ACC112 (cell line): Measurements from ENCODE around the gene CASQ1.

Experiments used
- H2AFZ ChIP-seq: fragments of 200-600 bp; sonication (generic); one replicate; pipeline ENCODE4 v1.6.0; 2017; ENCODE audit warnings: antibody characterized with exemption, low read length; ENCODE audit not compliant: unreplicated experiment
- H3K27ac ChIP-seq: fragments of 200-600 bp; sonication (generic); 2 replicates; pipeline ENCODE4 v1.5.1; 2014; ENCODE audit warnings: low read depth, mild to moderate bottlenecking, antibody characterized with exemption, low read length, moderate library complexity
- H3K27me3 ChIP-seq: fragments of 200-600 bp; sonication (generic); 2 replicates; pipeline ENCODE4 v1.6.1; 2014; ENCODE audit warnings: mild to moderate bottlenecking, antibody characterized with exemption, low read length, moderate library complexity, mixed read lengths; ENCODE audit not compliant: insufficient read depth
- H3K36me3 ChIP-seq: fragments of 200-600 bp; sonication (generic); 2 replicates; pipeline ENCODE4 v1.6.1; 2016; ENCODE audit warnings: mild to moderate bottlenecking, antibody characterized with exemption, low read length, moderate library complexity, mixed read lengths; ENCODE audit not compliant: insufficient read depth
- H3K4me1 ChIP-seq: fragments of 200-600 bp; sonication (generic); one replicate; pipeline ENCODE4 v1.6.1; 2016; ENCODE audit warnings: low read length, mixed read lengths; ENCODE audit not compliant: insufficient read depth, unreplicated experiment, control insufficient read depth
- H3K4me3 ChIP-seq: fragments of 200-600 bp; sonication (generic); 2 replicates; pipeline ENCODE4 v1.5.1; 2014; ENCODE audit warnings: mild to moderate bottlenecking, low read depth, low read length
- H3K79me2 ChIP-seq: fragments of 200-600 bp; sonication (generic); one replicate; pipeline ENCODE4 v1.6.0; 2016; ENCODE audit warnings: low read length; ENCODE audit not compliant: control insufficient read depth, unreplicated experiment, insufficient read depth

CASQ1 gene

DNA sequence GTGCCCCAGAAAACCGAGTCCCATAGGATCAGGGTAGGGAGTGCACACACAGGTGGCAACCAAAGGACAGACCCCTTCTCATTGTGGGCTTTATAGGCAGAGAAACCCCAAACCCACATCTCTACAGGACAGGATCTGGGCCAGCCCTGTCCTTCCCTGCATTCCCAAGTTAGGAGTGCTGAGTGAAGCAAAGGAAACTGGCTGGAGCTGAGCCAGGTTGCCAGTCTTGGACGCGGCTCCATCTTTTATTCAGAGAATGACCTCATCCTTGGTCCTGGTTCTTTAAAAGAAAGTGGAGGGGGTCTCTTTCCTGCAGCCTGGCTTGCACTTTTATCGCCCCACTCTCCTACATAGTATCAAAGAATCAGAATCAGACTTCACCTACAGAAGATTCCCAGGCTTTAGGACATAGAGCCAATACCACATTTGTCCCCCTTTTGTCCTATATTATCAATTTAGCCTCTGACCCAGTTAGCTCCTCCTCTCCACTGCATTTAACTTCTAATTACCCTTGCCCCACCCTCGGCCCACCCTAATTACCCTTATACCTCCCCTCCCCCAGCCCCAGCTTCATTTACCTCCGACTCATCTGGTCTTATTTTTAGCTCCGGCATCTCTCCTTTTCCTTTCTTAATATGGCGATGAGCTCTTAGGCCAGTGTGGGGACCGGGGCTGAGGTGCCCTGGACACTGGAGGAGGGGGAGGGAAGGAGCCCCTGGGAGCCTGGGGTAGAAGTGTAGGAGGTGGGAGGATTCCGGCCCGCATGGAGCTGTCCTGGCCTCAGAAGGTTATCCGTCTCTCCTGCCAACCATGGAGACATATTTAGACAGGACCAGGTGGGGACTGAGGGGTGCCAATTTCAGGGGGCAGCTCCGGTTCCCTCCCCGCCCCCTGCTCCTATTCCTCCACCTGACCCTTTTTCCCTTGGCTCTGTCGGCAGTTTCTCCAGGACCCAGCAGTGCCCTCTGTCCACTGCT lies at the start of gene CASQ1:
CASQ1 (plus strand) TSS at position 927 of the 977 bp plus-strand sequence. CDS start 177 bp downstream, outside the sequence.
- no peak within 1 kb of the TSS for H3K27ac ChIP-seq
- no peaks in the 10 kb centered on the region for H3K79me2 ChIP-seq
- no peak within 1 kb of the TSS for H3K4me3 ChIP-seq
- no peaks in the 10 kb centered on the region for H3K36me3 ChIP-seq
- no peak within 1 kb of the TSS for H2AFZ ChIP-seq
- no peaks in the 10 kb centered on the region for H3K4me1 ChIP-seq
- H3K27me3 ChIP-seq: peaks cover 7% of the 10 kb centered on the region; the same call in 1 of the 2 replicates

DNA sequence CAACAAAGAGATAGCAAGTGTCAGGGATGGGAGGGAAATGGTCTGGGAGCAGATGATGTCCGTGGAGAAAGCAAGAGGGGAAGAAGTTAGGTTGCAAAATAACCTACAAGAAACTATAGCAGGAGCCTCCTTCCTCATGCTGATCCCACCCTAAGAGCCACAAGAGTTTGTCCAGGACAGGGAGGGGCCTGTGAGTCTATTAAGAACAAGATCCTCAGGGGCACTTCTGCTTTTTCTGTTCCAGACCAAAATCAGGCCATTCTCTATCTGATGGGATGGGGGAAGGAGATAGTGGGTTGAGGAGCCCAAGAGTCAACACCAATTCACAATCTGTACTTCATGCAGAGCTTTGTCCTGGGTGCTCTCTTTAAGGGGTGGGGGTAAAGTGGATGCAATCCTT lies 46.7 kb upstream of the CASQ1 start:
- Histone ChIP-seq H3K36me3 (no peaks in the 10 kb centered on the region), H3K4me1 (no peaks in the 10 kb centered on the region), H3K79me2 (no peaks in the 10 kb centered on the region), H3K27me3 (peaks cover 25% of the 10 kb centered on the region), H3K4me3 (no peak overlapping the region), H3K27ac (no peak overlapping the region), H2AFZ (no peak overlapping the region)

DNA sequence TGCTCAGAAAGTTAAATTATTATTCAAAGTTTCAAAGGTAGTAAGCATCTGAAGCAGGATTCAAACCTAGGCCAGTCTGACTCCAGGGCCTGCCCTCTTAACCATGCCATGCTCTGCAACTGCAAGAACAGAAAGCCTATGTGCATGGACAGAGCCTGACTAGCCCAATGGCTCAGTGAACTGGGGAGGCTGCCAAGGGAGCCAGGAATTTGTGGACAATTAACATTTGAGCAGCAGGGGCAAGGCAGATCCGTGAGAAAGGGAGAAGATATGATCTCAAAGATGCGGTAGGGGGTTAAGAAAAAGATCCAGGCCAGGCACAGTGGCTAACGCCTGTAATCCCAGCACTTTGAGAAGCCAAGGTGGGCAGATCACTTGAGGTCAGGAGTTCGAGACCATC lies 45.5 kb upstream of the CASQ1 start:
- no peak overlapping the region for H2AFZ ChIP-seq
- H3K36me3 ChIP-seq: no peaks in the 10 kb centered on the region
- H3K79me2 ChIP-seq: no peaks in the 10 kb centered on the region
- no peak overlapping the region for H3K27ac ChIP-seq
- peaks cover 15% of the 10 kb centered on the region for H3K27me3 ChIP-seq
- H3K4me1 ChIP-seq: peaks cover 7% of the 10 kb centered on the region
- H3K4me3 ChIP-seq: no peak overlapping the region

DNA sequence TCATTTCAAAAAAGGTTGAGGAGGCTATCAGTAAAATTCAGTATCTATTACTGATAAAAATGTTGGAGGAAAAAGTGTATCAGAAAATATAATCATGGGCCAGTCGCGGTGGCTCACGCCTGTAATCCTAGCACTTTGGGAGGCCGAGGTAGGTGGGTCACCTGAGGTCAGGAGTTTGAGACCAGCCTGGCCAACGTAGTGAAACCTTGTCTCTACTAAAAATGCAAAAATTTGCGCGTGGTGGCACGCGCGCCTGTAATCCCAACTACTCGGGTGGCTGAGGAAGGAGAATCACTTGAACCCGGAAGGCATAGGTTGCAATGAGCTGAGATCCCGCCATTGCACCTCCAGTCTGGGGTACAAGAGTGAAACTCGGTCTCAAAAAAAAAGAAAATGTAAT lies 44.3 kb upstream of the CASQ1 start:
- Histone ChIP-seq H3K4me1 (peaks cover 7% of the 10 kb centered on the region), H3K27me3 (peaks cover 11% of the 10 kb centered on the region), H2AFZ (no peak overlapping the region), H3K79me2 (no peaks in the 10 kb centered on the region), H3K27ac (no peak overlapping the region), H3K4me3 (no peak overlapping the region), H3K36me3 (no peaks in the 10 kb centered on the region)

DNA sequence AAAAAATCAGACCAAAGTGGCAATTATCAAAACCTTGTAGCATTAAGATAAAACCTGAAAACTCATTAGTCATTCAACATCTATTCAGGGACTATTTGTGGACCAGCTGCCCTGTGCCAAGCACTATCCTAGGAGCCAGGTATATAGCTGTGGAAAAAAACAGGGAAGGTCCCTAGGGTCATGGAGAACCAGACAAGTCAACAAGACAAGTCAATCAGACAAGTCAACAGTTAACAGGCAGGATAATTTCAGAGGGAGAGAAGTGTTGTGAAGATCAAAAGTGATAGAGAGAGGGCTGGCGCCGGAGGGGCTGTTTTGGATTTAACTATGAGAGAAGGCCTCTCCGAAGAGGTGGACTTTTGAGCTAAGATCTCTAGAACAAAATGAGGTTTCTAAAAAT lies 42.3 kb upstream of the CASQ1 start:
- no peak overlapping the region for H3K27ac ChIP-seq
- no peak overlapping the region for H2AFZ ChIP-seq
- H3K4me1 ChIP-seq: peaks cover 7% of the 10 kb centered on the region
- no peaks in the 10 kb centered on the region for H3K79me2 ChIP-seq
- peaks cover 1% of the 10 kb centered on the region; the same call in 1 of the 2 replicates for H3K27me3 ChIP-seq
- H3K36me3 ChIP-seq: no peaks in the 10 kb centered on the region
- no peak overlapping the region for H3K4me3 ChIP-seq

DNA sequence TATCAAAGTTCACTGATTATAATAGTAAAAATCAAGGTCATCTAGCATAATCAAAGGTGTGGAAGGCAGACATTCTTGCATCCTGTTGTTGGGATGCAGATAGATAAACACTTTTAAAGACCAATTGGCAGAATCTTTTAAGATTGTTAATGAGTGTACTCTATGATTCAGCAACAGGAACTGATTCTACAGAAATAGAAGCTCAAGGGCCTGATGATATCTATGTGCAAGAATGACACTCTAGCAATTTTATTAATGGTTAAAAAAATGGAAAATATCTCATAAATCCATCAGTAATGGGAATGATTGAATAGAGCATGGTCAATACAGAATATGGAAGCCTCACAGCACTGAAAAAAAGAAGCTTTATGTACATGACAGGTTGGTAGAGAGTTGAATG lies 41.1 kb upstream of the CASQ1 start:
- Histone ChIP-seq H2AFZ (peak overlapping the region; percentile 15), H3K4me1 (peaks cover 7% of the 10 kb centered on the region), H3K4me3 (no peak overlapping the region), H3K36me3 (no peaks in the 10 kb centered on the region), H3K79me2 (no peaks in the 10 kb centered on the region), H3K27me3 (no peaks in the 10 kb centered on the region), H3K27ac (peak overlapping the region; percentile 31)

DNA sequence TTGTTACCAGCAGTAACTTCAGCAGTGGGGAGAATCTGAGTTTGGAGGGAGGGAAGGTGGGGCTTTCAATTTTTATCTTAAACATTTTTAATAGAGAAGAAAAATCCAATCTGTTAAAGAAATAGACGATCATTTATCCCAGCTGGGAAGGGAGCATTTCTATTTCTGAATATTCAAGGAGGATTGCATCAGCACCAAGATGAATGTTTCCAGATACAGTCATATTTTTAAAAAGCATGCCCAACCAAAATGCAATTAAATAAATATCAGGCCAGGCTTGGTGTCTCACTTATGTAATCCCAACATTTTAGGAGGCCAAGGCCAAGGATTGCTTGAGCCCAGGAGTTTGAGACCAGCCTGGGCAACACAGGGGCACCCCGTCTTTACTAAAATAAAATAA lies 40.7 kb upstream of the CASQ1 start:
- Histone ChIP-seq H3K36me3 (no peaks in the 10 kb centered on the region), H3K4me1 (peaks cover 7% of the 10 kb centered on the region), H3K27me3 (no peaks in the 10 kb centered on the region), H3K27ac (peak overlapping the region; percentile 31), H3K4me3 (no peak overlapping the region), H3K79me2 (no peaks in the 10 kb centered on the region), H2AFZ (peak overlapping the region; percentile 15)

DNA sequence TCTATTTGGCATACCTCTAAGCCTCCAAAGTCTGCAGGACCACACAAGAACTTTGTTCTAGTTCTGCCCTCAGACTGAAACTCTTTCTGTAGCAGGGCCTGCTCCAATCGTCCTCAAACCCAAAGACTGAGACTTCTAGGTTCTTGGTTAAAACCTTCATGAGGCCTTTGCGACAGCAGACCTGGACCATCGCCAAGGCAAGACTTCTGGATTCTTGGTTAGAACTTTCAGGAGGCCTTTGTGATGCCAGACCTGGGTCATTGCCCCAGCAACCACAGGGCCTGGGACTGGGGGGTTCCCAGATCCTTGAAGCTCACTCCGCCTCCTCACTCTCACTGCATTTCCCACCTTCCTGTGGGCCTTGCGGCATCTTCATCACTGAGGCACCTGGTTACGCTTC lies 39.1 kb upstream of the CASQ1 start, which contains the start of gene ATP1A4:
ATP1A4 (plus strand) TSS at position 301 of the 400 bp plus-strand sequence. CDS start 438 bp downstream, outside the sequence.
- Histone ChIP-seq H3K36me3 (no peaks in the 10 kb centered on the region), H2AFZ (no peak within 1 kb of the TSS), H3K4me1 (peaks cover 7% of the 10 kb centered on the region), H3K27ac (no peak within 1 kb of the TSS), H3K79me2 (no peaks in the 10 kb centered on the region), H3K4me3 (no peak within 1 kb of the TSS), H3K27me3 (no peaks in the 10 kb centered on the region)

DNA sequence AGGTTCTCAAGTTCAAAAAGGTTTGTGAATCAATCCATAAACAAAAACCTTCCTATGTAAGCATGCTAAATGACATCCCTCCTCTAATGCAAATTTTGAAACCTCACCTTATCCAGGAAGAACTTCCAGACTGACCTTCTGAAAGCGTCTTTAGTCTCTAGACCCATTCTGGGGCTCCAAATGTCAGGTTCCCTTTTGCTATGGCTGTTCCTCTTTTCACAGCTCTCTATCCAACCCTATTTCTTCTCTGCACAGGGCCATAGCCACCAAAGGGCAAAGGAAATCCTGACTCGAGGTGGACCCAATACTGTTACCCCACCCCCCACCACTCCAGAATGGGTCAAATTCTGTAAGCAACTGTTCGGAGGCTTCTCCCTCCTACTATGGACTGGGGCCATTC lies 35.6 kb upstream of the CASQ1 start:
- Histone ChIP-seq H3K4me3 (no peak overlapping the region), H3K27me3 (no peaks in the 10 kb centered on the region)

DNA sequence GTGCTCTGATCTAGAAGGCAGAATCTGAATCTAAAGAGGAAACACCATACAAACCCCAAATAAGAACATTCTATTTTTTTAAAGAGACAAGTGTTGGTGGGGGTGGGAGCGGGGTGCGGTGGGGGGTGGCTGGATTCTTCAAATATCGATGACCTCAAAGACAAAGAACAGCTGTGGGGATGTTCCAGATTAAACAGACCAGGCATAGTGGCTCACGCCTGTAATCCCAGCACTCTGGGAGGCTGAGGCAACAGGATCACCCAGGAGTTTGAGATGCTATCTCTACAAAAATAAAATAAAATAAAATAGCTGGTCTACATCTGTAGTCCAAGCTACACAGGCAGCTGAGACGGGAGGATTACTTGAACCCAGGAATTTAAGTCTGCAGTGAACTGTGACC lies 34.0 kb upstream of the CASQ1 start:
- H3K4me3 ChIP-seq: no peak overlapping the region
- H3K27ac ChIP-seq: no peak overlapping the region
- no peaks in the 10 kb centered on the region for H3K4me1 ChIP-seq
- H3K79me2 ChIP-seq: no peaks in the 10 kb centered on the region
- no peaks in the 10 kb centered on the region for H3K27me3 ChIP-seq
- H3K36me3 ChIP-seq: no peaks in the 10 kb centered on the region
- no peak overlapping the region for H2AFZ ChIP-seq

More for the DNA sequence above, 35.6 kb upstream of the CASQ1 start:
- Histone ChIP-seq H2AFZ (no peak overlapping the region), H3K4me1 (no peaks in the 10 kb centered on the region), H3K27ac (no peak overlapping the region), H3K79me2 (no peaks in the 10 kb centered on the region), H3K36me3 (no peaks in the 10 kb centered on the region)

DNA sequence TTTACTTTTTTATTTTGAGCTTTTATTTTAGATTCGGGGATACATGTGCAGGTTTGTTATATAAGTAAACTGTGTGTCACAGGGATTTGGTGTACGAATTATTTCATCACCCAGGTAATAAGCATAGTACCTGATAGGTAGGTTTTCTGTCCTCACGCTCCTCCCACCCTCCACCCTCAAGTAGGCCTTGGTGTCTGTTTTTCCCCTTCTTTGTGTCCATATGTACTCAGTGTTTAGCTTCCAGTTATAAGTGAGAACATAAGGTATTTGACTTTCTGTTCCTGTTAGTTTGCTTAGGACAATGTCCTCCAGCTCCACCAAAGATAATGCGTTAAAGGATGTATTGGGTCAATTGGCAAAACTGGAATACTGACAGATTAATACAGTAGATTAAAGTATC lies 33.2 kb upstream of the CASQ1 start:
- Histone ChIP-seq H3K79me2 (no peaks in the 10 kb centered on the region), H3K27ac (no peak overlapping the region), H3K4me1 (no peaks in the 10 kb centered on the region), H3K4me3 (no peak overlapping the region), H3K27me3 (no peaks in the 10 kb centered on the region), H3K36me3 (no peaks in the 10 kb centered on the region), H2AFZ (no peak overlapping the region)
